Kidney capillary endothelial cell (primary cell): ENCODE measurements around the gene EPGN.

Source experiments
- DNase-seq: peaks from one replicate; pipeline ENCODE4 v3.0.0-alpha.2; 2018; ENCODE audit warnings: low spot score

Gene EPGN

GRCh38 chr4:74311696-74312313 is 3.5 kb downstream of the EPGN start:
- DNase-seq: peak; percentile 58

DNA sequence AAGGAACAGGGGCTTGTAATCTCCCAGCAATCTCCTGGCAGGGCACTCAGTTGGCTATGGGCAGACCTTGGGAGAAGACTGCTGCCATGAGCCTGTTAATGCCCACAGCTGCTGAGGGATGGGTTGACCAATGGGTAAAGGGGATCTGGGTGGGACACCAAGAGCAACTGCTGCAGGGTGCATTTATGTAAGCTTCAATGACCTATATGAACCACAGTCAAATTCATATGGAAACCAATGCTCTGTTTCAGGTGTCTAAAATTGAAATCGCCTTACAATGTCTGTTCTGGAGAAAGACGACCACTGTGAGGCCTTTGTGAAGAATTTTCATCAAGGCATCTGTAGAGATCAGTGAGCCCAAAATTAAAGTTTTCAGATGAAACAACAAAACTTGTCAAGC is 6.1 kb downstream of the EPGN start:
- no peak for DNase-seq

DNA sequence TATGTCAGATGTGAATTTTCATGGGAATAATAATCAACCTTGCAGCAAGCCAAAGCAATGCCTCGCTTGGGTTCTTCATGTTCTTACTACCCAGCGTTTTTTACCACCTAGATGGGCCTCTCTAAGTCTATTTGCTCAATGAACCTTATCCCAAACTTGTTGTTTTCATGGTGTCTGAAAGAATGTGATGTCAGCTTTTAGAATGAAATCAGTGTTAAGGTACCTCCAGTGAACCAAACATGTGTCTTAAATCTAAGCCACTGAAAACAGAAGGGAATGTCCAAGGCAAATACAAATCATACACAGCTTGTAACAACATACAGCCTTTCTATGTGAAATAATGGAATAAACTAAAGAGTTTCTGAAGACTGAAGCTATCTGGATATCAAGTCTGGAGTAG is 6.7 kb downstream of the EPGN start:
- DNase-seq: no peak

- DNase-seq: no peak
These were observed 7.1 kb downstream of the EPGN start for GRCh38 chr4:74315376-74315775.

DNA sequence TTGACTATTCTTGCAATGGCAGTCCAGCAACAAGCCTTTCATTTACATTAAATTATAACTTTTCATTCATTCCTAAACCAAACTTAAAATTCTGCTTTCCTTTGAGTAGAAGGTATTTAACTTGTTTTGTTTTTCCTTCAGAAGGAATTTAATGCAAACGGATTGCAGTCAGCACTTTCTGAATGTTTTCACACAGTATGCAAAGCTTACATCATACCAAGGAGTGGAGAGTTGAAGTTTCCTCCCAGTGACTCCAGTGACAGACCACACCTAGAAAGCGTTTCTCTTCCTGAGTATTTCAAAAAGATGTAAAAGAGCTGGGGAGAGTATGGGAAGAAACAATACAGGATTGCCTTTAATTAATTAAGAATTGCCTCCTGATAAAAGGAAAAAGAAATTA is 8.1 kb downstream of the EPGN start:
- DNase-seq: no peak

- DNase-seq: no peak
These were observed 9.5 kb downstream of the EPGN start for GRCh38 chr4:74317616-74318246.

- no peak for DNase-seq
These were observed 10.0 kb downstream of the EPGN start for GRCh38 chr4:74318276-74318675.

- DNase-seq: no peak
These were observed 11.2 kb downstream of the EPGN start for GRCh38 chr4:74319470-74319869.

GRCh38 chr4:74320559-74321118 is 12.4 kb downstream of the EPGN start:
- DNase-seq: peak; percentile 51

DNA sequence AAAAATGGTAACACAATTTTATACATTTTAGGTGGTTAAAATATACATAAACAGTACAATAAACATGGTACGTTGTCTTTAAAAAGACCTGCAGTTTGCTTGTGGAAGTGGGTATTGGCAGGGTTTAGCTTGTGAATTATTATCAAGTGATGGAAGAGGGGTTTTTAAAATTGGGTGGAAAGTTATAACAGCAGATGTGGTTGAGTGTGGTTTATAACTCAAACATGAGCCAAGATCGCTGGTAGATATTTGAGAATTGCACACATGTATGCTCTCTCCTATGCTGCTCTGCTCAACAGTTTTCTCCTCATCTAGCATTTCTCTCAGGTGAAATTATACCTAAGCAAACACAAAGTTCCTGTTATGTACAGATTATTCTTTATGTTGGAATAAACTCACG is 14.0 kb downstream of the EPGN start:
- no peak for DNase-seq

- no peak for DNase-seq
These were observed 15.4 kb downstream of the EPGN start for GRCh38 chr4:74323663-74324062.

- DNase-seq: no peak
These were observed 16.0 kb downstream of the EPGN start for GRCh38 chr4:74324262-74324661.

GRCh38 chr4:74325886-74326285 is 17.6 kb downstream of the EPGN start:
- no peak for DNase-seq

- peak; percentile 57 for DNase-seq
These were observed 19.5 kb downstream of the EPGN start for GRCh38 chr4:74327762-74328161.

DNA sequence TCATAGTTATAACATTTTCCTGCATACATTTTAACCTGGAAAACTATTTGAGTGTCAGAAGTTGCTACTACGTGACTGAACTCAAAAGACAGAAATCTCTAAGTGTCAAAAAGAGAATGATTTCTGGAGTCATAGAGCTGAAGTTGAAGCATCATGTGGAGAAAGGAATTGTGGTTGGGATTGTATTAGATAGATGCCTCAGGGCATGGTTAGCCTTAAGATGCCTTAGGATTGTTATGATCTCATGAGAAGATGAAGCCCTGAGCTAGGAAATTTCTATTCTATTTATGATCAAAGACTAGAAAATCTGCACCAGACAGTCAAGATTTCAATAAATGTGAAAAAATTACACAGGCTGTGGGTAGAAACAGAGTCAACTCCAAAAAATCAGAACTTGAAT is 20.2 kb downstream of the EPGN start:
- no peak for DNase-seq

GRCh38 chr4:74329307-74329706 is 21.0 kb downstream of the EPGN start:
- DNase-seq: no peak

GRCh38 chr4:74330295-74330750 is 22.1 kb downstream of the EPGN start:
- DNase-seq: no peak

DNA sequence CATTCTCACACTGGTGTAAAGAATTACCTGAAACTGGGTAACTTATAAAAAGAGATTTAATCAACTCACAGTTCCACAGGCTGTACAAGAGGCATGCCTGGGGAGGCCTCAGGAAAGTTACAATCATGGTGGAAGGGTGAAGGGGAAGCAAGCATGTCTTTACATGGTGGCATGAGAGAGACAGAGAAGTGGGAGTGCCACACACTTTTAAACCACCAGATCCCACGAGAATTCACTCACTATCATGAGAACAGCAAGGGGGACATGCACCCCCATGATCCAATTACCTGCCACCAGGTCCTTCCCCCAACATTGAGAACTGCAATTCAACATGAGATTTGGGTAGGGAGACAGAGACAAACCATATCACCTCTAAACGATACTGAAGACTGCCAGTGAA is 23.0 kb downstream of the EPGN start:
- DNase-seq: no peak

- no peak for DNase-seq
These were observed 23.7 kb downstream of the EPGN start for GRCh38 chr4:74331944-74332343.

GRCh38 chr4:74334636-74335035 is 26.4 kb downstream of the EPGN start:
- DNase-seq: no peak

- no peak for DNase-seq
These were observed 27.2 kb downstream of the EPGN start for GRCh38 chr4:74335341-74336021.

DNA sequence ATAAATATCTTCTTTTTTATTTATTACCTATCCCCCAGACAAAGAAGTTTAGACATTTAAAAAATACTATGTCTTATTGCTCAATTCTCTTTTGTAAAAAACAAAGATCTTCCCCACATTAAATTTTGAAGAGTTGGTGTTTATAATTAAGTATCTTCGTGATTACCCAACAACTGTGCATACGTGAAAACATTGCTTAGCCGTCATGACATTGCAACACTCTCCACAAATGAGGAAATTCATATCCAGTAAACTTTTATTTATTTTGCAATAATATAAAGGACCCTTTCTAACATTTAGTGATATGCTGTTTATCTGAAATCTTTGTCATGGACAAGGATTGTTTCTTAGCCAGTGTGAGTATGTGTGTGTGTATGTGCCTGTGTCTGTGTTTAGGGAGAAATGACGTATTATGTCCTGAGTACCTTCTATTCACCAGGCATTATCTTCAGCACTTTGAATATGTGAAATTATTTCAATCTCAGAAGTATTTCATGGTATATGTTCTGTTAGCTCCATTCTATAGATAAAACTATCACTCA is 30.6 kb downstream of the EPGN start:
- no peak for DNase-seq

DNA sequence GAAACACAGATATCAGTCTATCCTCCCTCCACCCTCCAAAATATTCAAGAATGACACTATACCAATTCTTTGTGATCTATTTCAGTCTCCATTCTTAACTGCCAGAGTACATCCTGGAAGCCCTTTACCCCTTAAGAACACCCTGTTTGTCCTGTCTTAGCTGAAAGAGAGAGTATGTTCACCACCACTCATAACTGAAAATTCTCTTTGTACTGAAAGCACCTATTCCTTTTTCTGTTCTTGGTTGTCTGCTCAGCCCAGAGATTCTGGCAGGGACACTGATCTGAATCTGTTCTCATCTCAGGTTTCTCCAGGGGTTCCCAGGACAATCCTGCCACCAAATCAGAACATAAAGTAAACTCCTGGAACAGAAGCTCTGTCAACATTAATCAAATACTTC is 31.2 kb downstream of the EPGN start:
- no peak for DNase-seq
